Activated CD4-positive, CD25-positive, alpha-beta regulatory T cell (primary cell): ENCODE data around the gene GADD45A.
"Not testable (repeated sequence)": the region's sequence is repeated elsewhere in the genome, so short reads cannot be mapped to it uniquely, and the experiment has no call there.

Experiments
- DNase-seq, 4 experiments: peaks; one replicate each; lab custom pipeline; 2025; lab: John Stamatoyannopoulos, UW

The GADD45A gene, protein sequence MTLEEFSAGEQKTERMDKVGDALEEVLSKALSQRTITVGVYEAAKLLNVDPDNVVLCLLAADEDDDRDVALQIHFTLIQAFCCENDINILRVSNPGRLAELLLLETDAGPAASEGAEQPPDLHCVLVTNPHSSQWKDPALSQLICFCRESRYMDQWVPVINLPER

DNA sequence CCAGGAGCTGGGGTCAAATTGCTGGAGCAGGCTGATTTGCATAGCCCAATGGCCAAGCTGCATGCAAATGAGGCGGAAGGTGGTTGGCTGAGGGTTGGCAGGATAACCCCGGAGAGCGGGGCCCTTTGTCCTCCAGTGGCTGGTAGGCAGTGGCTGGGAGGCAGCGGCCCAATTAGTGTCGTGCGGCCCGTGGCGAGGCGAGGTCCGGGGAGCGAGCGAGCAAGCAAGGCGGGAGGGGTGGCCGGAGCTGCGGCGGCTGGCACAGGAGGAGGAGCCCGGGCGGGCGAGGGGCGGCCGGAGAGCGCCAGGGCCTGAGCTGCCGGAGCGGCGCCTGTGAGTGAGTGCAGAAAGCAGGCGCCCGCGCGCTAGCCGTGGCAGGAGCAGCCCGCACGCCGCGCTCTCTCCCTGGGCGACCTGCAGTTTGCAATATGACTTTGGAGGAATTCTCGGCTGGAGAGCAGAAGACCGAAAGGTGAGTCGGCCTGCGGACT is at the start of gene GADD45A:
Gene GADD45A, plus strand, starts transcription at position 135 of the 491 bp plus-strand sequence. Its CDS starts 294 bp downstream, at position 429.
- DNase-seq: peak; percentile 79 to 92 (median 88)

DNA sequence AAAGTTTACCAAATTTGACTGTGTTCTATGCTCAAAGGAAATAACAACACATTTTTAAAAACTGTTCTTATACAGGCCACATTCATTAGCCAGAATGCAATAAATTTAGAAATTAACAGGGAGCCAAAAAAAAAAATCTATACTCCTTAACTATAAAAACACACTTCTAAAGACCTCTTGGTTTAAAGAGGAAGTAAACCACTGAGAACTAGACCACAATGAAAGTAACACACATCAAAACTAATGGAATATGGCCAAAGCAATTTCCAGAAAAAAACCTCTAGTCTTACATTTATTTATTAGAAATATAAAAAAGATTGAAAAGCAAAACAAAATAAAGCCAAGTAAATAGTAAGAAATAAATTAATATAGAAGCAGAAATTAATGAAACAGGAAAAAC is 48.9 kb upstream of the GADD45A start:
- DNase-seq: no peak

DNA sequence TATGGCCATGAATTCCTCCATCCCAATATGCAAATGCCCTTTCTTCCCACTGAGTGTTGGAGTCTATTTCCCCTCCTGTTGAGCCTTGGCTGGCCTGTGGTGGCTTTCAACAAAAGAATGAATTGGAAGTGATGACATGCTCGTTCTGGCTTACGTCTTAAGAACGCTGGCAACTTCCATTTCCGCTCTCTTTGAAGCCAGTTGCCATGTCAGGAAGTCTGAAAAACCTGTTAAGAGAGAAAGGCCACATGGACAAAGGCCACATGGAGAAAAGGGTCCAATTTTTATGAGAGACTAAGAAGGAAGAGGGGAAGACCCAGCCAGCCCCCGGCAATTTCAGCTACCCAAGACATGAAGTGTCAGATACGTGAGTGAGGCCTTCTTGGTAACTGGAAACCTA is 45.6 kb upstream of the GADD45A start:
- DNase-seq: no peak

DNA sequence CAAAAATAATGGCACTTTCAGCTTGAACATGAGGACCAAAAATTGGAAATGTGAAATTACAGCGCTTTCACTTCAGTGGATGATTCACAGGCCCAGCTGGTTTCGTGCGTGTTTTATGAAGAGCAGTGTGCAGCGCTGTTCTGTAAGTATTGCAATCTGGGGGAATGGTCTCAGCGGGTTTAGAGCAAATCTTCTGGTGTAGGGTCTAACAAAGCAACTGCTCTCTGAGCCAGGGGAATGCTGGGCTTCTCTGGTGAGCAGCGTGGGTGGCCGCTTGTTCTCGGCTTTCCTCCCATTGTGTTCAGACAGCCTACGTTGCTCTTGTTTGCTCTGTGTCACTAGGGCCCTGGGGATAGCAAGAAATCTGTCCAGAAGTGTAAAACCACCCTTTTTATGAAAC is 42.4 kb upstream of the GADD45A start:
- DNase-seq: no peak

DNA sequence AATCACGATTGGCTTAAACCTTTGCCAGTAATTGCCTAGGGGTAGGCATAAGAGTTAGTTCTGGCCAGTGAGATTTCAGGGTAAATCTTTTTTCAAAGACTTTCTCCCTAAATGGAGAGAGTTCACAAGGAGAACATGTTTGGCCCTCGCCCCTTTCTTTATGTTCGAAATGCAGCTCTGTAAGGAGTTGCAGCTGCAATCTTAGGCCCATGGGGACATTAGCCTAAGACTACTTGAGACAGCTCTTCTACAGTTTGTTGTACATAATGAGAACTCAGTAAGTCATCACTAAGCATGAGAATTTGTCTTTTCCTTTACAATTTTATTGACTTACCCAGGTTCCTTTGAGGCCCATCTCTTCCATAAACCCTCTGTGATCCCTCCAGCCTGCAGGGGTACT is 40.4 kb upstream of the GADD45A start:
- no peak for DNase-seq

DNA sequence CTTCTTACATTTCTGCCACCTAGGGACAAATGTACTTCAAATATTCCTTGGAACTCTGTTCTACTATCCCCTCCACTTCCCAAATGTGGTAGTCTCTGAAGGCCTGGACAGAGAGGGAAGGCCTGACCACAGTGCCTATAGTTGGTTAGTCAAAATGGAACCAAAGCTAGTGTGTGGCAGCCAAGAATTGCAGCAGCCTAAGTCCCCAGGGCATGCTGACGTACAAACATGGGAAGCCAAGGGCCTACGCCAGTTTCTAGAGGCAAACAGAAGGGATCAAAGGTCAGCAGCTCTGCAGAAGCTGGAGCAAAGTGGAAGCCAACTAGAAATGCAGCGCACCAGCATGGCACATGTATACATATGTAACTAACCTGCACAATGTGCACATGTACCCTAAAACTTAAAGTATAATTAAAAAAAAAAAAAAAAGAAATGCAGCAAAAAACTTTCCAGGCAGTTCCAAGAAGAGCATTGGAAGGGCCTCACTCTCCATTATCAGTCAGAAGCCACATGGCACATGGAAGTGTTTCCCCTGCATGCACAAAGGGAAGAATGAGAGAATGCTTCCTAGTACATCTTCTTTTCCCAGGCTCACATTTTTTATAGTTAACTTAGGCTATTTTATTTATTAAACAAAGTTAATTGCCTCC is 39.4 kb upstream of the GADD45A start:
- no peak for DNase-seq

DNA sequence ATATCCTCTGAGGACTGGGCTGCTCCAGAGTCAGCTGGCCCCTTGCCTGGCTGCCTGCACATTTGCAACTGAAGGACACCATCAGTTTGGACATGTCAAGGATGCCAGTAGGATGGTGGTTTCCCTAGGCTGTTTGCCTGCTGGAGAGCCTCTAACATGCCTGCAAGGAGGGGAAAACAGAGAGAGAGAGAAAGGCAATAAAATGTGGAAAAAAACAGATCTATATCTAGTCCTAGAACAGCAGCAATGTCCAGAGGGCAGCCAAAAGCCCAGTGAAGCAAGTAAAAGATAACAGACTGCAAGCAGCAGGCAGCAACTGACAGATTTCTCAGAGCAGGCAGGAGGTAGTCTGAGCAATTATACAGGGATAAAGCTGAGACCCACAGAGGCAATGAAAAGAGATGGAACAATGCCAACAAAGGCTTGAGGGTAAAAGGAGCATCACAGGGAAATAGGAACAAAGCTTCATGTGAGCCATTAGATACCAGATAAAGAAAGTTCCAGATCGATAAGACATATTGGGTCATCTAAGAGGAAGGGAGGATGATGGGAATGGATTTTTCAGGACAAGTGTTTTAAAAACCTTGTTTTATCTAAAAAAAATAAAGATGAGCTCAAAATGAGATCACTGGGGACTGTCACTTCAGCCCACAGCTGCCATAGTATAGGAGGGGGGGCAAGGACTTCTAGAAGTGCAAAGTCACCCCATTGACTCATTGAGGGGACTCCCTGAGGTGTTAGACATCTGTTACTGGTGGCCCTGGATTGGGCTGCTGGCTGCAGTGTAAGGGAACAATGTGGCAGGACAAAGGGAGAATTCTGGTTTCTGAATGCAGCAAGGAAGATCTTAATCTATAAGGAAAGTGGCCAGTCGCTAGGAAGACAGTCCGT is 38.6 kb upstream of the GADD45A start:
- no peak for DNase-seq

DNA sequence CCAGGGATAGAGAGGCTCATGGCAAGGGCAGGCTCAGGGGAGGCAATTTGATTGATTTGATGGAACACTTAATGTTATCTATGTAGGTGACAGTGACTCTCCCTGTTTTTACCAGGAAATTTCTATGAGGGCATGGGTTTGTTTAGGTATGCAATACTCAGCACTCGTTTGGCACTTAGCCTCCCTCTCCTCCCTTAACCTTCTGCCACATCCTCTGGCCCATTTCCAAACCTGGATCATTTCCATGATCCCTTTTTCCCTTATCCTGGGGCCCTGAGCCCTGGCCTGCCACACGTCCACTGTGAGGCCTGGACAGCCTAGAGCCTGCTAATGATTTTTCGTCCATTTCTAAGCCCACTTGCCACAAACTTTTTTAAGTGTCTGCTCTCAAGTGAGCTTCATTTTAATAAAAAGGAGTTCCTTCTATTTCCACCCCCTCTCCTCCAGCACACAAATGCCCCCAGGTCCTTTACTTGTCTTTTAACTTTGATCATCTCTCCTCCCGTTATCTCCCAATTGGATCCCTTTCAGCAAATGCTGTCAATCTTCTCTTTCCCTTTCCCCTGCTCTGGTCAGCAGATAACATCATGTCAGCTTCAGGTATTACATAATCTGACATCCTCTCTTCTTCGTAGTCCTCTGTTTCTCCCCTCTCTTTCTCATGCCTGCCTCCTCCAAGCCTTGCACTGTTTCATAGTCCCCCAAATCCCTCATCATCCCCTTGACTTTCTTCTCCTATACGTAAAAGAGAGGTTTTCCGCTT is 37.8 kb upstream of the GADD45A start:
- no peak for DNase-seq

DNA sequence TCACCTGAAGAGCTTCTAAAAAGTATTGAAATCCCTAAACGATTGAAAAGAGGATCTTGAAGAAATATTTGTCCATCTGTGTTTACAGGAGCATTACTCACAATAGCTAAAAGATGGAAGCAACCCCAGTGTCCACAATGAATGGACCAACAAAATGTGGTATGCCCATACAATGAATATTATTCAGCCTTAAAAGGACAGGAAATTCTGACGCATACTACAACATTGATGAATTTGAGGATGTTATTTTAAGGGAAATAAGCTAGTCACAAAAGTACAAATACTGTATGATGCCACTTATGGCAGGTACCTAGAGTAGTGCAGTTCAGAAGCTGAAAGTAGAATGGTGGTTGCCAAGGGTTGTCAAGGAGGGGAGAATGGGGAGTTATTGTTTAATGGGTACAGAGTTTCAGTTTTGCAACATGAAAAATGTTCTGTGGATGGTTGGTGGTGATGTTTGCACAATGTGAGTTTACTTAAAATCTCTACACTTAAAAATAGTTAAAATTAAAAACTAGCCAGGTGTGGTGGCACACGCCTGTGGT is 37.1 kb upstream of the GADD45A start:
- DNase-seq: no peak

DNA sequence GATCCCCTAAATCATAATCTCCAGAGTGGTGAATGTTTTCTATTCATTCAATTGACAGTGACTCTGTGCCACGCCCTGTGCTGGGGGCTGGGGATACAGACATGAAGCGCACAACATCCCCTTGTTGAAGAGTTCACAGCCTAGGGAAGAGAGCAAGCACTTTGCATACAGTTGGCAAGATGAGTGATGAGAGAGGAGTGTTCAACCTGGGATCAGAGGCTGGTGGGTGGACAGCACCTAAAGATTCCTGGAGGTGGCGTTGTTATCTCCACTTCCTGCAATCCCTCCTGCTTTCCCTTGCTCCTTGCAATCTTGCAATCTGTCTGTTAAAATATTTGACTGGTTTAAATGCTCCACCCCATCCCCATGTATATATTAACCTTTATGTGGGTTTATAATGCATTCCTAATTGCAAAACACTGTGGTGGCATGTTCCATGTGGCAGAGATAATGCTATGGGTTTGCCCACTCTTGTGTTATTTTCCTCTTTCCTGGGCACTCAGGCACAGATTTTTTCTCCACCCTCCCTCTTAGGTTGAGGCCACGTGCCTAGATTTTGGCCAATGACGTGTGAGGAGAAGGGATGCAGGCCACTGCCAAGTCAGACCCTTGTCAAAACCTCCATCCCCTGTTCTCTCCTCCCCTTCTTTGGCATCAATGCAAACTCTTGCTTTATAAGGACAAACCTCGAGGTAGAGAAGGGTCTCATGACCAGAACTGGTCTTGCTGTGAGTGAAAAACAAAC is 36.2 kb upstream of the GADD45A start:
- DNase-seq: no peak

DNA sequence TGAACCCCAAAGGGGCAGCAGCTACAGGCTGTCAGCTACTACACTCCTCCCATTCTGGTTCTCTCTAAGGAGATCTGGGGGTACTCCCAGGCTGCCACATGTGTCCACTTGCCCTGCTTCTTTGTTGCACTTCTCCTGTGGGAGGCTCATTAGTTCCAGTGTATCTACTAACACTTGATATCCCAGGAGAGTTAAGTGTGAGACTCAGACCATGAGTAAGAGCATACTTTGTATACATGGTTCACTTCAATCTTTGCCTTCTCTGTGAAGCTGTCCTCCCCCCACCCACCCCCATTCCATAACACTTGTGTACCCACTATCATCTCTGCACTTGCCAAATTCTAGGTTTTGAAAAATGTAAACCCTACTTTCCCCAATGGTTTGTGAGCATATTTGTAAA is 34.9 kb upstream of the GADD45A start:
- no peak for DNase-seq

DNA sequence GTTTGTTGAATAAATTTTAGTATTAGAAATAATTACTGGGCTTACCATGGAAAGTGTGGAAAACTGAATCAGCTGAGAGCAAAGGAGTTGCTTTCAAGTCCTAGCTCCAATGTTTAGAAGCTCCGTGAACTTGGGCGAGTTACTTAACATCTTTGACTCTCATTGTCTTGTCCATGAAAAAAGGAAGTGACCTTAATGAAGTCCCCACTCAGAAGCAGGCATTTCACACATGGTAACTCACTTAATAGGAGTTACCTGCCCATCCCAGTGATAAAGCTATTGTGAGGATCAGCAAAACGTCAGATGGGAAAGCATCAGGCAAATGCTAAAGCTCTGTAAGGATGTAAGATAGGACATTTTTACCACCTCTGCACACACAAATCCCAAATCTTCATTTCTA is 34.0 kb upstream of the GADD45A start:
- DNase-seq: no peak

DNA sequence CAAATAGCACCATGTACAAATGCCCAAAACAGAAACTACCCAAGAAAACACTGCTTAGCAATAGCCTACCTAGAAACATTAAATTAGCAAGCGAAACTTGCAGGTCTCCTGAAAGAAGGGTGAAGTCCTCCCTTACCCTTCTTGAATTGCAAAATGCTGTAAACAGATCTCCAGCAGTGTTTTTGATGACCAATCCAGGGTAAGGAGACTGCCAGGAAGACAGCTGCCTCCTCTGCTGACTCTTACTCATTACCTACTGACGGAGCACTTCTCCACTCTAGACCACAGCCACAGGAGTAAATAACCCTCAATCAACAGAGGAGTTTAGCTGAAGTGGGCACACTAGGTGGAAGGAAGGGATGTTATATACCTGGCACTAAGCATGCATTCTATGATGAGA is 32.2 kb upstream of the GADD45A start:
- no peak for DNase-seq

DNA sequence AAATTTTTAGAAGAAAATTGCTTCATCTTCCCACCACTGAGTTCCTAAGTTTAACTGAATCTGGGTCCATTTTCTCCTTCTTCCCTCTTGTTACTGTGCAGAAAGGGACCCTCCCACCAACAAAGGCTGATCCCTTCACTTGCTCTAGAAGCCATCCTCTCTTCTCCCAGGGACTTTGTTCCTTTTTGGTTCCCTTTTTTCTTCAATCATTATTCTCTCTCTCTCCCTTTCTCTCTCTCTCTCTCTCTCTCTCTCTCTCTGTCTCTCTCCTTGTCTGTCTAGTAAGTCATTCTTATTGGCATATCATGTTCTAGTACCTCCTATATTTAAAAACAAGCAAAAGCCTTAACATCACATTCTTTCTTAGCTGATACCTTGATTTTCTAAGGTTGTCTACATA is 31.7 kb upstream of the GADD45A start:
- DNase-seq: no peak

DNA sequence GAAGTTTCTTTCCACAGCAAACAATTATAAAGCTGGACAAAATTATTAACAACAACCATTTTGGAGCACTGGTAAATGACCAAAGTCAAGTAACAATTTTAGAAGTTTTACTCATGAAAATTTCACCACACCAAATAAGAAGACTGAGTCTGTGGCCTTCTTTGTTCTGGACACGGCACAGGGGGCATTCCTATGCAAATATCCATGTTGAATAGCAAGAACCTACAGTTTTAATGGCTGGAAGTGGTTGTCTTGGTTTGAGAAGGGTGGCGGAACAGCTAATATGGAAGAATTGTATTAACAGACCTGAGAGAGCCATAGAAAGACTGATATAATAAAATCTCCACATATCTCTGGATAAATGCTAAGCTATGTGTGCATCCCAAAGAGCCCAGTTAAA is 29.4 kb upstream of the GADD45A start:
- DNase-seq: no peak

DNA sequence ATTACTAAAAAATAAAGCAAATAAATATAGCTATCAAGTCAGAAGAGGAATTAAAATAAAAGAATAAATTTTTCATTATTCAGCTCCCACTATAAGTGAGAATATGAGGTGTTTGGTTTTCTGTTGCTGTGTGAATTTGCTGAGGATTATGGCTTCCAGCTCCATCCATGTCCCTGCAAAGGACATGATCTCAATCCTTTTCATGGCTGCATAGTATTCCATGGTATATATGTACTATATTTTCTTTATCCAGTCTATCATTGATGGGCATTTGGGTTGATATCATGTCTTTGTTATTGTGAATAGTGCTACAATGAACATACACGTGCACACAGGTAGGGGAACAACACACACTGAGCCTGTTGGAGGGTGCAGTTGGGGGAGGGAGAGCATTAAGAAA is 27.8 kb upstream of the GADD45A start:
- not testable (repeated sequence) for DNase-seq

DNA sequence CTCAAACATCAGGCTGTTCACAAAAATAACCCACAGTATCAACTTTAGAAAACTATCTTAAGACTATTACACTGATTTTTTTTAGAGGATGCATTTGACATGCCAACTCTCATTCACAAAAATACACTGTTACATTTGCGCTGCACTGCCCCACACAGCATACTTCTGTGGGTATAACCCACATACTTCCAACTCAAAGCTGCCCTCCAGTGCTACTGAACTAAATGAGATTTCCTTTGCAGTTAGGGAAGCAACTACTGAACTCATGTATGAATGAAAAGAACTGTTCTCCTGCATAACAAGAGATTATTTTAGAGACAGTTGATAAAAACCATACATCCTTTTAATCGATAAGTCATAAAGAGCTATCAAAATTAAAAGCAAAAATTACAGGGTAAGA is 25.8 kb upstream of the GADD45A start:
- DNase-seq: no peak

DNA sequence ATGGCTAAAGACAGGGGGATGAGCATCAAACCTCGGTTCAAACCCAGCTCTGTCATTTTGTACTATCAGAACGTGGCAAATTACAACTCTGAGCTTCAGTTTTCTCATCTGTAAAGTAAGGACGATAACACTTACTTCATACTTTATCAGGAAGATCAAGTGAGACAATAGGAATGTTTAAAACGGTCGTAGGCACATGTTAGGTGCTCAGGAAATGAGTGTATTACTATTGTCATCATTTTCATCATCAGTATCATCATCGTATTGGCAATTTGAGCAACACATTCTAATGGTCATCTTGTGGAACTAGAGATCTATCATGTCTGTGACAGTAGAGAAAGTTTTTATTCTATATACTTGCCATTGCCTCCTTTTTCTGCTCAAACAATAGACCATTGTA is 22.1 kb upstream of the GADD45A start:
- no peak for DNase-seq

DNA sequence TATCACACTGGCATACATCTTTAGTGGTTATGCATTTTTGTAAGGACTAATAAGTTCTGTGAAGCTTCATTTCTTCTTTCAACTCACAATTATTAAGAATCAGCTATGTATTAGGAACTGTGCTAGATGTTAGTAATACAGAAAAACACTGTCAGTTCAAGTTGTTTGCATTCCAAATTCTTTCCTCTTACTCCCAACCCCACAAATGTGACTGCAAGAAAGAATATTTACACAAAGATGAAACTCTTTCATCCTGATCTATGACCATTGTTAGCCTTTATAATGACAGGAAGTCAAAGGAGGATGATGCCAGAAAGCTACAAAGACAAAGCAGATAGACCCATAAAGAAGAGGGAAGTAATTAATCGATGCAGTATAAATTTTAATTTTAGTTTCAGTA is 21.0 kb upstream of the GADD45A start:
- no peak for DNase-seq

DNA sequence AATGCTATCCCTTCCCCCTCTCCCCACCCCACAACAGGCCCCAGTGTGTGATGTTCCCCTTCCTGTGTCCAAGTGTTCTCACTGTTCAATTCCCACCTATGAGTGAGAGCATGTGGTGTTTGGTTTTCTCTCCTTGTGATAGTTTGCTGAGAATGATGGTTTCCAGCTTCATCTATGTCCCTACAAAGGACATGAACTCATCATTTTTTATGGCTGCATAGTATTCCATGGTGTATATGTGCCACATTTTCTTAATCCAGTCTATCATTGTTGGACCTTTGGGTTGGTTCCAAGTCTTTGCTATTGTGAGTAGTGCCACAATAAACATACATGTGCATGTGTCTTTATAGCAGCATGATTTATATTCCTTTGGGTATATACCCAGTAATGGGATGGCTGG is 19.7 kb upstream of the GADD45A start:
- DNase-seq: not testable (repeated sequence)

DNA sequence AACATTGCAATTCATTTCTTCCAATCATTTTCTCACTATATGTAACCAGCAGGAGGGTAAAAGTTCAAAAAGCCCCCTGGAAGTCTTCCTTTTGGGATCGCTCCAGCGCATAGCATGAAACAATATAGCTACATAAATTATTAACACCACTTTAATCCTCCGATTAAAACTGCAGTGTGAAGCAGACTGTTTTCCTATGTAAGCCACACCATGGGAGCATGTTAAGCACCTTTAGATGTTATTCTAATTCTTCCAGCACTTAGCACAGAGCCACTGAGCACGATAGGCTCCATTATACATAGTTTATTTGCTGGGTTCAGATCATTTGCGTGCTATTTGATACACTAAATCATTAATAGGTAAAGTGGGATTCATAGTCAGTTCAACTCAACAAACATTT is 18.4 kb upstream of the GADD45A start:
- no peak for DNase-seq
